Measurements from ENCODE around the gene SFXN3.

The SFXN3 gene

DNA sequence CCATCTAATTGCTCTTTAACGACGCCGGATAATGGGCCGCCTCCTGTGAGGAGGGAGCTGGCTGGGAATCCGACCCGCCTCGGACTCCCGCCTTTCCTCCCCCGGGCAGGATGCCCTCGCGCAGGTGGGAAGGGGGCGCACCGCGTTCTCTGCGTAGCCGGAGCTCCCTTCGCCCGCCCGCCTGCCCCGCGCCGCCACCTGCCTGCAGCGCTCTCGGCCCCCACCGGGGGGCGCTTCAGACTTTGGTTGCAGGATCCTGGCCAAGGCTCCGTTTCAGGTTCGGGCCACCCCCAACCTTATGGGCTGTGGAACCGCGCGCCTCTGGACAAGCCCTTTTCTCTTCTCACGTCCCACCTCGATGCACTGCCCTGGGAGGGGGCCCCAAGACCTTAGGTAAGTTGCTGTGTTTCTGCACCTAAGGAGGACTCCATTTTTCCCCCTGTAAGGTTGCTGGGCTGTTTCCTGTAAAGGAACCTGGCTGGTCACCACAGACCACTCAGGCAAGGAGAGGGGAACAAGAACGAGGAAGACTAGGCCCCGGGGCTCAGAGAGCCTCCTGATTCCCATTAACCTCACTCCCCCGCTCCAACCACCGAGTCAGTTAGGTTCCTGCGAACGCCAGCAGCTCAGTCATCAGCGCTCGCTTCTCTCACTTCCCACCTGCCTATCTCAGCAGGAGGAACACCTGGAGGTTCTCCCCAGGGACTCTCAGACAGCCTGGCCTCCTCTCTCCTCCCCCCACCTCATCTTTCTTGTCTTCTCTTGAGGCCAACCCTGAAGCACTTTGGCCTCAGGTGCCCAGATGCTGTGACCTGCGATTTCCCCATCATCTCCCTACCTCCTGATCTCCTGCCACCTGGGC is 19.4 kb downstream of the SFXN3 start:
- ATAC-seq = peak; percentile 81
- TF ChIP-seq, protein P1, sequence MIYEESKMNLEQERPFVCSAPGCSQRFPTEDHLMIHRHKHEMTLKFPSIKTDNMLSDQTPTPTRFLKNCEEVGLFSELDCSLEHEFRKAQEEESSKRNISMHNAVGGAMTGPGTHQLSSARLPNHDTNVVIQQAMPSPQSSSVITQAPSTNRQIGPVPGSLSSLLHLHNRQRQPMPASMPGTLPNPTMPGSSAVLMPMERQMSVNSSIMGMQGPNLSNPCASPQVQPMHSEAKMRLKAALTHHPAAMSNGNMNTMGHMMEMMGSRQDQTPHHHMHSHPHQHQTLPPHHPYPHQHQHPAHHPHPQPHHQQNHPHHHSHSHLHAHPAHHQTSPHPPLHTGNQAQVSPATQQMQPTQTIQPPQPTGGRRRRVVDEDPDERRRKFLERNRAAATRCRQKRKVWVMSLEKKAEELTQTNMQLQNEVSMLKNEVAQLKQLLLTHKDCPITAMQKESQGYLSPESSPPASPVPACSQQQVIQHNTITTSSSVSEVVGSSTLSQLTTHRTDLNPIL (CRISPR knock-in tag; IDR thresholded peaks at IDR 0.05; ENCODE audit: low read depth) = no peak
- no peak for TF ChIP-seq GLIS3 (CRISPR knock-in tag; IDR thresholded peaks at IDR 0.05)
- TF ChIP-seq OSR1 (CRISPR knock-in tag; IDR thresholded peaks at IDR 0.05) = no peak
- no peak for TF ChIP-seq RARB (CRISPR knock-in tag; IDR thresholded peaks at IDR 0.05)
- TF ChIP-seq TCF4 (CRISPR knock-in tag; IDR thresholded peaks at IDR 0.05; ENCODE audit: borderline replicate concordance) = no peak
- TF ChIP-seq ISL1 (CRISPR knock-in tag; IDR thresholded peaks at IDR 0.05) = no peak
- TF ChIP-seq, protein P2, sequence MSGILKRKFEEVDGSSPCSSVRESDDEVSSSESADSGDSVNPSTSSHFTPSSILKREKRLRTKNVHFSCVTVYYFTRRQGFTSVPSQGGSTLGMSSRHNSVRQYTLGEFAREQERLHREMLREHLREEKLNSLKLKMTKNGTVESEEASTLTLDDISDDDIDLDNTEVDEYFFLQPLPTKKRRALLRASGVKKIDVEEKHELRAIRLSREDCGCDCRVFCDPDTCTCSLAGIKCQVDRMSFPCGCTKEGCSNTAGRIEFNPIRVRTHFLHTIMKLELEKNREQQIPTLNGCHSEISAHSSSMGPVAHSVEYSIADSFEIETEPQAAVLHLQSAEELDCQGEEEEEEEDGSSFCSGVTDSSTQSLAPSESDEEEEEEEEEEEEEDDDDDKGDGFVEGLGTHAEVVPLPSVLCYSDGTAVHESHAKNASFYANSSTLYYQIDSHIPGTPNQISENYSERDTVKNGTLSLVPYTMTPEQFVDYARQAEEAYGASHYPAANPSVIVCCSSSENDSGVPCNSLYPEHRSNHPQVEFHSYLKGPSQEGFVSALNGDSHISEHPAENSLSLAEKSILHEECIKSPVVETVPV (CRISPR knock-in tag; IDR thresholded peaks at IDR 0.05) = no peak
- no peak for TF ChIP-seq ARNTL (CRISPR knock-in tag; IDR thresholded peaks at IDR 0.05; ENCODE audit: borderline replicate concordance, low read depth)
- TF ChIP-seq POU6F1 (CRISPR knock-in tag; IDR thresholded peaks at IDR 0.05; ENCODE audit: borderline replicate concordance, low read depth) = no peak

DNA sequence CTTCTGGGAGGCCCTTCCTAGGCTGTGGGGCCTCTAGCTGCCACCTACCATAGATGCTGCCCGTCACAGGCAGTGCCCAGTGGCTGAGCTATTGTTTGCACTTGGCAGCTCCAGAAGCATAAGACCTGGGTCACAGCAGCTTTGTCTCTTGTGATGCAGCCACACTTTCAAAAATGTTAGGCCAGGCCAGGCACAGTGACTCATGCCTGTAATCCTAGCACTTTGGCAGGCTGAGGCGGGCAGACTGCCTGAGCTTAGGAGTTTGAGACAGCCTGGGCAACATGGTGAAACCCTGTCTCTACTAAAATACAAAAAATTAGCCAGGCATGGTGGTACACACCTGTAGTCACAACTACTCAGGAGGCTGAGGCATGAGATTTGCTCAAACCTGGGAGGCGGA is 21.3 kb downstream of the SFXN3 start:
- peak; percentile 81 for TF ChIP-seq ZNF70 (CRISPR knock-in tag; IDR thresholded peaks at IDR 0.05)
- TF ChIP-seq, protein P3, sequence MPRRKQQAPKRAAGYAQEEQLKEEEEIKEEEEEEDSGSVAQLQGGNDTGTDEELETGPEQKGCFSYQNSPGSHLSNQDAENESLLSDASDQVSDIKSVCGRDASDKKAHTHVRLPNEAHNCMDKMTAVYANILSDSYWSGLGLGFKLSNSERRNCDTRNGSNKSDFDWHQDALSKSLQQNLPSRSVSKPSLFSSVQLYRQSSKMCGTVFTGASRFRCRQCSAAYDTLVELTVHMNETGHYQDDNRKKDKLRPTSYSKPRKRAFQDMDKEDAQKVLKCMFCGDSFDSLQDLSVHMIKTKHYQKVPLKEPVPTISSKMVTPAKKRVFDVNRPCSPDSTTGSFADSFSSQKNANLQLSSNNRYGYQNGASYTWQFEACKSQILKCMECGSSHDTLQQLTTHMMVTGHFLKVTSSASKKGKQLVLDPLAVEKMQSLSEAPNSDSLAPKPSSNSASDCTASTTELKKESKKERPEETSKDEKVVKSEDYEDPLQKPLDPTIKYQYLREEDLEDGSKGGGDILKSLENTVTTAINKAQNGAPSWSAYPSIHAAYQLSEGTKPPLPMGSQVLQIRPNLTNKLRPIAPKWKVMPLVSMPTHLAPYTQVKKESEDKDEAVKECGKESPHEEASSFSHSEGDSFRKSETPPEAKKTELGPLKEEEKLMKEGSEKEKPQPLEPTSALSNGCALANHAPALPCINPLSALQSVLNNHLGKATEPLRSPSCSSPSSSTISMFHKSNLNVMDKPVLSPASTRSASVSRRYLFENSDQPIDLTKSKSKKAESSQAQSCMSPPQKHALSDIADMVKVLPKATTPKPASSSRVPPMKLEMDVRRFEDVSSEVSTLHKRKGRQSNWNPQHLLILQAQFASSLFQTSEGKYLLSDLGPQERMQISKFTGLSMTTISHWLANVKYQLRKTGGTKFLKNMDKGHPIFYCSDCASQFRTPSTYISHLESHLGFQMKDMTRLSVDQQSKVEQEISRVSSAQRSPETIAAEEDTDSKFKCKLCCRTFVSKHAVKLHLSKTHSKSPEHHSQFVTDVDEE (CRISPR knock-in tag; IDR thresholded peaks at IDR 0.05) = no peak
- ATAC-seq = peak; percentile 87

DNA sequence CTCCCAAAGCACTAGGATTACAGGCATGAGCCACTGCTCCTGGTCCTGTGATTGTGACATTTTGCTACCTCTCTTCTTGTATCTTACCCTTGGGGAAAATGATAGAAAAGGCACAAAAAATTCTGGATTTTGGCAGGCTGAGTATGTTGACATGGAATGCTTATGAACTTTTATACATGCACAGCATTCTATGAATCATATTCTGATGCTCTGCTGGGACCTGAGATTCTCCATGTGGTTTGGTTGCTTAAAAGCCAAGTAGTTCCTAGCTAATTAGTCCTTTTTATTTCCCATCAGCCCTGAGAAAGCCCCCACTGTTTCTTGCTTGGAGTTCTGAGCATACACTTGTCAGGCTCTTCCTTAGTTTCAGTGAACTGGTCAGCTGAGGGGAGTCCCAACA is 22.5 kb downstream of the SFXN3 start:
- ATAC-seq = no peak
- TF ChIP-seq PATZ1 (CRISPR knock-in tag; IDR thresholded peaks at IDR 0.05; ENCODE audit: borderline replicate concordance) = no peak

GRCh38 chr10:101054351-101054750 is 23.3 kb downstream of the SFXN3 start:
- no peak for ATAC-seq
- TF ChIP-seq ZNF565 (CRISPR knock-in tag; conservative IDR thresholded peaks at IDR 0.05; ENCODE audit: low read depth) = no peak
- TF ChIP-seq, protein P2 (CRISPR knock-in tag; IDR thresholded peaks at IDR 0.05) = no peak
- TF ChIP-seq TCF4 (CRISPR knock-in tag; IDR thresholded peaks at IDR 0.05; ENCODE audit: borderline replicate concordance) = no peak
- TF ChIP-seq CSDC2 (CRISPR knock-in tag; IDR thresholded peaks at IDR 0.05) = no peak
- TF ChIP-seq ARNTL (CRISPR knock-in tag; IDR thresholded peaks at IDR 0.05; ENCODE audit: borderline replicate concordance, low read depth) = no peak
- TF ChIP-seq ESRRG (CRISPR knock-in tag; IDR thresholded peaks at IDR 0.05) = no peak
- no peak for TF ChIP-seq ZNF8 (CRISPR knock-in tag; IDR thresholded peaks at IDR 0.05)
- no peak for TF ChIP-seq TOX (CRISPR knock-in tag; IDR thresholded peaks at IDR 0.05; ENCODE audit: borderline replicate concordance)
- TF ChIP-seq, protein P1 (CRISPR knock-in tag; IDR thresholded peaks at IDR 0.05; ENCODE audit: low read depth) = no peak
- TF ChIP-seq SNAI2 (CRISPR knock-in tag; IDR thresholded peaks at IDR 0.05) = no peak
- TF ChIP-seq ISL1 (CRISPR knock-in tag; IDR thresholded peaks at IDR 0.05) = no peak
- TF ChIP-seq ZFP3 (CRISPR knock-in tag; IDR thresholded peaks at IDR 0.05) = no peak
- no peak for TF ChIP-seq BACH2 (CRISPR knock-in tag; IDR thresholded peaks at IDR 0.05; ENCODE audit: borderline replicate concordance)
